Measurements from ENCODE around the gene ARMCX2. TPM values are rescaled to one million over a fixed set of nuclear protein-coding genes. Genes with fewer than 3 reads are reported as not detected.

The ARMCX2 gene
- total RNA-seq, 4 donors from 2014 or later = 33.7 to 45.4 (median 42.8) TPM

Small RNAs within 50 kb of the gene (small RNA-seq; reads per million reads assigned to genes)
- gene RNU6-30P = 0 to 0.72 (median 0.06) reads per million in 4 donors
- 0 reads per million in 4 donors for gene RNU6-587P

Other genes starting within 250 kb of the ARMCX2 start
- gene ARMCX4, start 174.4 kb downstream of the ARMCX2 start, total RNA-seq = 10 to 100 TPM in 1 of 4 donors, 1 to 10 TPM in 3; 1.8 to 21.9 (median 8.1) TPM
- gene ARMCX1, start 109.3 kb downstream of the ARMCX2 start, total RNA-seq = 10 to 100 TPM; 25.6 to 49.2 (median 34.5) TPM
- gene ARMCX6, start 41.9 kb downstream of the ARMCX2 start, total RNA-seq = 10 to 100 TPM; 10.1 to 33.7 (median 18.6) TPM
- 10 to 100 TPM; 52.5 to 60.1 (median 57.8) TPM for gene ARMCX3, start 36.7 kb downstream of the ARMCX2 start, total RNA-seq

All from gastroesophageal sphincter (tissue), 4 donors.